Hepatocyte (in vitro differentiated cells): ENCODE data around the gene ING5.

ENCODE experiments used
- EZH2 ChIP-seq: fragments of 200-600 bp; sonication (generic); IDR thresholded peaks from 2 replicates; pipeline ENCODE4 v1.6.1; 2016; ENCODE audit warnings: antibody characterized with exemption, mild to moderate bottlenecking, borderline replicate concordance
- EZH2phosphoT487 ChIP-seq: fragments of 200-600 bp; sonication (generic); IDR thresholded peaks from one replicate; pipeline ENCODE4 v1.6.1; 2018; ENCODE audit warnings: antibody characterized with exemption, mild to moderate bottlenecking, low read depth, moderate library complexity; ENCODE audit not compliant: unreplicated experiment, severe bottlenecking

DNA sequence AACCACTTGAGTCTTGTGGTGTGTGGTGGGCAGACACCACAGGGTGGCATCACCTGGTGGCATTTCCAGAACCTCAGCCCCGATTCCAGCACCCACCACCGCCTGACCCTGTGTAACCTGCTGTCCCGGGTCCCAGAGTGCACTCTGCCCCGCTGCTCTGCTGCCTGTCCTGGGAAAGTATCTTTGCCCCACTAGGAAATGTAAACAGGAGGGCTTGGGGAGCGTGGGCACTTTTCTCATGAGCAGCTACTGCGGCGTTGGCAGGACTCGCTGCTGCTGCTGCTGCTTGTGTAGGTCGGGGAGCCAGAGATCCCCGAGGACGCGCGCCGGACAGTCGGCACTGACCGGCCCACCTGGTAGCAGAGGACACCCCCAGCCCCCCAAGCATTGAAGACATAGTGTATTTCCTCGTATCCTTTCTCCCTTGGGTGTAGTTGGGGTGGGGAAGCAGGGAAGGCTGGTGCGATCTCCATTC is 28.6 kb upstream of the ING5 start:
- no peak for TF ChIP-seq EZH2
- TF ChIP-seq EZH2phosphoT487 = no peak
